Brain pericyte (primary cell): ENCODE results near the gene ANO9.
"Not testable (repeated sequence)": the region's sequence is repeated elsewhere in the genome, so short reads cannot be mapped to it uniquely, and the experiment has no call there.

ENCODE experiments used
- DNase-seq: peaks from one replicate; pipeline ENCODE4 v3.0.0-alpha.2; 2012; ENCODE audit warnings: low read depth, low spot score

ANO9 gene

DNA sequence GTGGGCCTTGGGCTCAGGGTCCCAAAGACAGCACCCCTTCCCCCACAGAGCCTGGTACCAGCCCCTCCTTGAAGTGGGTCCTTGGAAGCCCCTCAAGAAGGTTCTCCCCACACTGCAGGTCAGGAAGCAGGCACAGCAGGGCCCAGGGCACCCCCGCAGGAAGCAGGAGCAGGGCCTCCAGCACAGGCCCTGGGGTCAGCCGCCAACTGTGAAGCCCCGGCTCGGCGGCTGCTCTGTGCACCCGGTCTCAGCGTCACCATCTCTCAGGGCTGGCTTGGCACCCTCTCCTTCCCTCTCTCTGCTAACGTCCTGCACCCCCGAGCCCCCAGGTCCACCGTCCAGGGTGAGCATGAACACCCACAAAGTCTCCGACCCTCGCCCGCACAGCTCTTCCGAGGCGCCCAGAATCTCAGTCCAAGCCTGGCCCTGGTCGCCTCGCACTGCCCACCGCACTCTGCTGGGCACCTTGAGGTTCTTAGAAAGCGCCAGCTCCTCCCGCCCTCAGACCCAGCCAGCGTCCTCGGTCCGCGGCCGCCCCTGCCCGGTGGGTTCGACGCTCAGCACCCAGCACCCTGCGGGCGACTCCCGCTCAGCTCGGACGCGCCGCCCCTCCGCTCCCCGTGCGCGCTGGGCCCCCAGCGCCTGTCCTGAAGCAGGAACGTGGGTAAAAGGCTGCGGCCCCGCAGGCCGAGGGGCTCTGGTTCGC lies 25.6 kb downstream of the ANO9 start:
- DNase-seq: no peak

DNA sequence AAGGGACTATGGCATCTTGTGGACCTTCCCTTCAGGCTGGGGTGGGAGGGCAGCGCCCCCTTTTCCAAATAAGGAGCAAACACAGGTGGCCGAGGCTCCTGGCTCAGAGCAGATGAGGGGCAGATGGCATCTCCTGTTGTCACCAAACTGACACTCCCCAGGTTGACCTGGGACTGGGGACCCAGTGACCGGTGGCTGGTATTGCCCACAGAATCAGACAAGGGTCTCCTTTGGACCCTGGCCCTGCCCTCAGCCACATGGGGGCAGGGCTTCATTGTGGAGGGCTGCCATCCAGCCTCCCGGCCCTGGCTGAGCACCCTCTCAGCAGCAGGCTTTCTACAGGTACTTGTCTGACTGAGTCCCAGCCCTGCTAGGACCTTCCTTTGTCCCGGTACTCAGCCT lies 26.2 kb downstream of the ANO9 start:
- DNase-seq: no peak

DNA sequence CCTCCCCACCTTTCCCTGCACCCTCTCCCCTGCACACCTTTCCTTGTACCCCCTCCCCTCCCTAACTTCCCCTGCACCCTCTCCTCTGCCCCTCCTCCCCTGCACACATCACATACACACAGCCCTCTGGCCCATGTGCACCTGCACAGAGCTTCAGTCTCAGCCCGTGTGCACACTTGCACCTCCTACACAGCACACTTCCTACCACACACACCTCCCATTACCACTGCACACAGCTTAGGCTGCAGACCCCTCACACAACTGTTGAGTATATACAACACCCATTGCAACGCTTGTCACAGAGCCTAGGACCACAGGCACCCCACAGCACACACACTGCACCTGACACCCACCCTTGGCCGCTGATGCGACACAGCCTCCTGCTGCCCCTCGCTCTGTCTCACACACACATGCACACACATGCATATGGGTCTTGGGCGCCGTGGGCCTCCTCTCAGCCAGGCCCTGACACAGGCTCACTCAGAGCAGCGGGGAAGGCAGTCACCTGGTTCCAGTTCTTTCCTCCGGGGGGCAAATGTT lies 27.4 kb downstream of the ANO9 start:
- no peak for DNase-seq

DNA sequence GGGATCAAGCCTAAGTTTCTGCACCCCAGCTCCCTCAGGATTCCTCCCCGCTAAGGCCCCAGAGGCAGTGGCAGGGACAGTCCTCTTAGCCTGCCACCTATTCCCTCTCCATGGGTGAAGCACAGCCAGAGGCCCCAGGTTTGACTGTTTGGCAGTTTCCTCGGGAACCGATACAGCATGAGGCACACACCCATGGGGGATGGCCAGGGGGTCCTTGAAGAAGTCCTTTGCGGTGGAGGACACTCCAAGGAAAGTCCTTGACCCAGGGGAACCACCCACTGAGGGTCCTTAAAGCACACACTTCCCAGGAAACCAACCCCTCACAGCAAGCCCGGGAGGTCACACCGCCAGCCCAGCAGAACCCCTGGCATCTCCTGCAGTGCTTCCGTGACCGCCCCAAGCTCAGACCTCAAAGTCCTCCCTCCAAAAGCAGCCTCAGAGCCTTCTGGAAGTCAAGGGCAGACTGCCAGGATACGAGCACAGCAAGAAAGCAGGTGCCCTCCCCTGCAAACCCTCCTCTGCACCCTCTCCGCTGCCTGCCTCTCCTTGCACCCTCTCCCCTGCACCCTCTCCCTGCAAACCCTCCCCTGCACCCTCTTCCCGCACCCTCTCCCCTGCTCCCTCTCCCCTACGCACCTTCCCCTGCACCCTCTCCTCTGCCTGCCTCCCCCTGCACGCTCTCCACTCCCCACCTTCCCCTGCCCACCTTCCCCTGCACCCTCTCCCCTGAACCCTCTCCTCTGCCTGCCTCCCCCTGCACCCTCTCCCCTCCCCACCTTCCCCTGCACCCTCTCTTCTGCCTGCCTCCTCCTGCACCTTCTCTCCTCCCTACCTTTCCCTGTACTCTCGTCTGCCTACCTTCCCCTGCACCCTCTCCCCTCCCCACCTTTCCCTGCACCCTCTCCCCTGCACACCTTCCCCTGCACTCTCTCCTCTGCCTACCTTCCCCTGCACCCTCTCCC lies 28.4 kb downstream of the ANO9 start:
- DNase-seq: no peak

DNA sequence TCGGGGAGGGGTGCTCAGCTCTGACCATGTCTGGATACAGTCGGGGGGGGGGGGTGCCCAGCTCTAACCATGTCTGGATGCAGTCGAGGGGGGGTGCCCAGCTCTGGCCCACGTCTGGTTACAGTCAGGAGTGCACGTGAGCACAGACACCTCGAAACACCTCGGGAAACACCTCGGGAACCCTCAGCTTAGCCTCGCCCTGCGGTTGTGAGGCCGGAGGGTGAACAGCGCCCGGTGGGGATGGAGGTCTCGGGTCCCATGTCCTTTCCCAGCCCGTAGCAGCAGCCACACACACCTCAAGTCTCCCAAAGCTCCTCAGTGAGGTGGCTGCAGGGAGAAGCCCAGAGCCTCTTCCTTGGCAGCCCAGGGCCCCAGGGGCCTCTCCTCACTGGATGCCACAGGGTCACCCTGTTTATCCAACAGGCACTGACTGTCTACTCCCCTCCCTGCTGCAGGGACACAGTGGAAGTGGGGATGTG lies 29.1 kb downstream of the ANO9 start:
- no peak for DNase-seq

DNA sequence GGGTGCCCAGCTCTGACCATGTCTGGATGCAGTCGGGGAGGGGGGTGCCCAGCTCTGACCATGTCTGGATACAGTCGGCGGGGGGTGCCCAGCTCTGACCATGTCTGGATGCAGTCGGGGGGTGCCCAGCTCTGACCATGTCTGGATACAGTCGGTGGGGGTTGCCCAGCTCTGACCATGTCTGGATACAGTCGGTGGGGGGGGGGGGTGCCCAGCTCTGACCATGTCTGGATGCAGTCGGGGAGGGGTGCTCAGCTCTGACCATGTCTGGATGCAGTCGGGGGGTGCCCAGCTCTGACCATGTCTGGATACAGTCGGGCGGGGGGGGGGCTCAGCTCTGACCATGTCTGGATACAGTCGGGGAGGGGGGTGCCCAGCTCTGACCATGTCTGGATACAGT lies 30.3 kb downstream of the ANO9 start:
- not testable (repeated sequence) for DNase-seq

DNA sequence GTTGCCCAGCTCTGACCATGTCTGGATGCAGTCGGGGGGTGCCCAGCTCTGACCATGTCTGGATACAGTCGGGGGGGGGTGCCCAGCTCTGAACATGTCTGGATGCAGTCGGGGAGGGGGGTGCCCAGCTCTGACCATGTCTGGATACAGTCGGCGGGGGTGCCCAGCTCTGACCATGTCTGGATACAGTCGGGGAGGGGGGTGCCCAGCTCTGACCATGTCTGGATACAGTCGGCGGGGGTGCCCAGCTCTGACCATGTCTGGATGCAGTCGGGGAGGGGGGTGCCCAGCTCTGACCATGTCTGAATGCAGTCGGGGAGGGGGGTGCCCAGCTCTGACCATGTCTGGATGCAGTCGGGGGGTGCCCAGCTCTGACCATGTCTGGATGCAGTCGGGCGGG lies 31.1 kb downstream of the ANO9 start:
- DNase-seq: not testable (repeated sequence)

DNA sequence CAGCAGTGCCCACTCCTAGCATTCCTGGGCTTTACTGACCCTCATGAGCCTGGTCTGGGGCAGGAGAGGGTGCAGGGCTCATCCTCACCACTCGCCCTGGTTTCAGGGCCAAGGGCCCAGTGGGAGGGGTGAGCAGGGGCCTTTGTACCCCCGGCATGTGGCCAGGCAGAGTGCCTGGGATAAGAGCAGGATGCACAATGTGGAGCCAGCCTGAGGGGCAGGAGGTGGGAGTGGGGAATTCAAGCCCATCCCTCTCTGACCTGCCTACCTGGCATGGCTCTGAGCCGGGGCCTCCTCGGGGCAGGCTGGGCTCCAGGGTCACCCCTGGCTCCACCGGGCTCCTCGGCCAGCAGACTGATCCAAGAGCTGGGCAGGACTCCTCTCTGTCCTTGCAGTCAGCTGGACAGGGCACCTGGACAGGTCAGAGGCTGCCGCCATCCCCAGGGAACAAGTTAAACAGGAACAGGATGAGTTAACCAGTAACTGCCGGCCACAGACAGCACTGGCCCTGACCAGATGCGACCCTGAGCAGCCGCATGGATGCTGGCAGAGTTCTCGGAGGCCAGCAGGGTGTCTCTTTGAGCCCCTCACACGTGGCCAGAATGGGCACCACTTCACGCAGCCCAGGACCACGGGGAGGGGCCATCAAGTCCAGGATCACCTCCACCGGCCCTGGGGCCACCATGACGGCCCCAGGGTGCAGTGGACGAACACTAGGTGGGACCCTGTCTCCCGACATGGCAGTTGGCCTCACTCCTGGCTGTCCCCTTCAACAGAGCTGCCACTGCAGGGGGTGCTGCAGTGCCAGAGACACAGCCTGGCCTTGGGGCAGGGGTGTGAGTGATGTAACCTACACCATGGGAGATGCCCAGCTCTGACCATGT lies 32.0 kb downstream of the ANO9 start:
- DNase-seq: no peak

DNA sequence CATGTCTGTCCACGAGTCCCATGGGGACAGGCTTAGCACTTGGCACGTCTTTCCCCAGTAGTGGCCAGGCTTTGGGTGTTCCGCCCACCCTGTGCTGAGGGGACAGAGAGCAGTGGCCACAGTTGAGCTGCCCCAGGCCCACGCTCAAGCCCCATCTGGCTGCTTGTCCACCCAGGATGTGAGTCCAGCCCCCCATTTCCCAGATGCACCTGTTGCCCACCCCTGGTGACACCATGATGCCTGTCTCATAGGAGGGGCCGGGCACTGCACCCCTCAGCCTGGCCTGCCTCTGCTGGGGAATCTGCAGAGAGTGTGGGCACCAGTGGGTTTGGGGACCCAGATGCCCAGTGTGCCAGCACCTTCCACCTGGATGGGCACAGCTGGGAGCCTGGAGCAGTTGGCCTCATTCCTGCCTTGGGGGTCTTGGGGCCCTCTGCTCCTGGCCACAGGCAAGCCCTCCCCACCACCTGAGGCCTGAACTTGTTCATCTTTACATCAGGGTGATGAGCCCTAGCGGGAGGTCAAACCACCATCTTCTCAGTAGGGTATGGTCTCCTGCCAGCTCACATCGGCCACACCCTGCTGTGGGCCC lies 32.7 kb downstream of the ANO9 start:
- DNase-seq: no peak

DNA sequence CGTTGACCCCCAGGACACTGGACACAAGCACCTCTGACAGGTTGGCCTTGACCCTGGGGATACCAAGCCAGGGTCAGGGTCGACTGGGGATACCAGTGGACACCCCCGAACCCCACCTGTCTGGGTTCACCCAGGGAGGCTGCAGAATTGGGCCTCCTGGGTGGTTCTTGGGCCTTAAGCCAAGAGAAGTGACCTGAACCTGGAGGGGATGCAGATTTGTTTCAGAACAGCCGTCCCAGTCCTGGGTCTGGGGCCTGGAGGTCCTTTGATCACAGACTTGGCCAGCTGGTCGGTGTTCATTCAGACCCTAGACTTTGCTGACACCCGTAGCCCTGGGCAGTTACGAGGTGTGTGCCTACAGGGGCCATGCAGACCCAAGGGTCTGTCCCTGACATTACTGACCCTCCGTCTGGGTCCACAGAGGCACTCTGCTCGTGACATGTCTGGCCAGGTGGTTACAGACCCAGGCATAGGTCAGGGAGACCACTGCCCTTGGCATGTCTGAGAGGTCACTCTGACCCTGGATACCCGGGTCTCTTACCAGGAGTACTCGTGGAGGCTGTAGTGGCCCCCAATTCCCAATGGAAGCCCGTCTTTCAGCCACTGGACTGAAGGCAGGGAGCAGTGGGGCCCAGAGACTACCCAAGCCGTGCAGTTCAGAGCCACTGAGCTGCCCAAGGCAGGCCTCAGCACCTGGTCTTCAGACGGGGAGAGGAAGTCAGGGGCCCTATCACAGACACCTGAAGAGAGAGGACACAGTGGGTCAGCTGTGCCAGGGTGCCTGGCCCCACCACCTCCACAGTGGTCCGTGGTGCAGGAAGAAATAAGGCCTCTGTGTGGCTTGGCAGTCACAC lies 33.4 kb downstream of the ANO9 start:
- no peak for DNase-seq

DNA sequence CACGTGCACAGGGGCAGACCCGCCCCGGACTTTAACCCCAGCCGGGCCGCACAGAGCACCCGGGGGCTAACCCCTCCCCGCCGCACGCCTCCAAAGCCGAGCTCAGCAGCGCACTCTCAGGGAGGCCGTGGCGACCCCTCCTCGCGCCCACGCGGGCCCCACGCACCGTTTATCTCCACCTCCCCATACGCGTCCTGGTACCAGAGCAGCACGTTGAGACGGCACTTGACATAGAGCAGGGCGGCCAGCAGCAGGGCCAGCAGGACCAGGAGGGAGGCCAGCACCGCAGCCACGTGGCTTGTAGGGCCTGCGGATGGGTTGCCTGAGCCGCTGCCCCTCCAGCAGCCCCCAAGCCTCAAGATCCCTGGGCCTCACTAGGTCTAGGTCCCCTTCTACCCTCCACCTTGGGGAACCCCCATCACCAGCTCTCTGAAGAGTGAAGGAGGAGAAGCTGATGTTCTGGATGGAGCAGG lies 34.1 kb downstream of the ANO9 start:
- no peak for DNase-seq

DNA sequence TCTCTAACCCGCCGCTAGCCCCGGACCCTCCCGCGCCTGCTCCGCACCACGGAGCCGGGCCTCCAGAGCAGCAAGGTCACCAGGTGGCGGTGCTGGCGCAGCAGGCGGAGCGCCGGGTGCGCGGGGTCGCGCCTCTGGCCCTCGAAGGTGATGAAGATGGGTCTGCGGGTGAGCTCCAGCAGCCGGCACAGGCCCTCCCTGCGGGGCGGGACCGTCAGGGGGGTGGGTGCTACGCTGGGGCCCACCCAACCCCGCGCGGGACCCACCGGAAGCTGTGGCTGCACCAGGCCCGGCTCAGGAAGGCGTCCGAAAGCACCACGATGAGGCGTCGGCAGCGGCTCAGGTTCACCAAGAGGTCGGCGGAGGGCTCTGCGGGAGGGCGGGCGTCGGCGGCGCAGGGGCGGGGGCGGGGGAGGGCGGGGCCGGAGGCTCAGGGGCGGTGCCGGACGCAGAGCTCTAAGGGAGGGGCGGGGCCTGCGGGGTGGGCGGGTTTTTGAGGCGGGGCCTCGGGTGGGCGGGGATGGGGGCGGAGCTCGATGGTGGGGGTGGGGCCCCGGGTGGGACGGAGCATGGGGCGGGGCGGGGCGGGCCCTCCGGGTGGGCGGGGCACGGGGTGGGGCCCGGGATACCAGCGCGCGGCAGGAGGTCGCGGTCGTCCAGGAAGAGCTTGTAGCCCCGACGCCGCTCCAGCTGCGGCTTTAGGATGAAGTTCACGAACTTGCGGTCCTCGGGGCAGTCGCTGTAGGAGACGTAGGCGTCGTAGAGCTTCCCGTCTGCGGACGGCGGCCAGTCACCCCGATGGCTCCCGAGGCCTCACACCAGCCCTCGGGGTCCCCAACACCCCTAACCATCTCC lies 34.8 kb downstream of the ANO9 start:
- DNase-seq: no peak

DNA sequence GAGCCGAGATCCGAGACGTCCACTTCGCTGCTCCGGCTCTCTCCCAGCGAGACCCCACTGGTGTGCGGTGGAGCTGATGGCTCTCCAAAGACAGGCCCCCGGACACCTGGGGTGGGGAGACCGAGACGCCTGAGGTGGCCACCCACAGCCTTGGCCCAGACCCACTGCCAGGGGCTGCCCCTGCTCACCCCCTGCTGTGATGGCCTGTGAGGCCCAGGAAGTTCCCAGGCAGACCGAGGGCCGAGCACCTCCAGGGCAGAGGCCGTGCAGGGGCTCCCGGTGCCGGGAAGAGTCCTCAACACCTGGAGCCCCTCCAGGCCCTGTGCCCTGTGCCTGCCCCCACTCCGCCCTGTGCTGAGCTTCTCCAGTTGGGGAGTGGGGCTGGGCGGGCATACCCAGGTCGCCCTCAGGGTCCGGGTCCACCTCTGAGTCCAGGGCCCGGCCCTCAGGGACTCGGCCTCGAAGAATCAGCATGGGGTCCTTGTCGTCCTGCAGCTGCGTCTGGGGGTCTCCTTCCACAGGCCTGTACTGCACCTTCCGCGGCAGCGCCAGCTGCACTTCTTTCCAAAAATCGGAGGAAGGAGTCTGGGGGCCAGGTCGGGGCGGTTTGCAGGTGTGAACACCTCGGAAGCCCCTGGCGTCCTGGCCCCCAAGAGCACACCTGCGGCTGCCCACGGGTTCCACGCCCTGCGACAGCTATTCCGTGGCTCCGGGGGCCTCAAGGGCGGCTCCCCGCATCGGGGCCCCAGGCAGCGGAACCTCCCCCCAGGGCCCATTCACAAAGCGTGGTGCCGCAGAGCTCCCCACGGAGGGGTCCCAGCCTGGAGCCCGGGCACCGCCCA lies 35.6 kb downstream of the ANO9 start:
- DNase-seq: no peak

DNA sequence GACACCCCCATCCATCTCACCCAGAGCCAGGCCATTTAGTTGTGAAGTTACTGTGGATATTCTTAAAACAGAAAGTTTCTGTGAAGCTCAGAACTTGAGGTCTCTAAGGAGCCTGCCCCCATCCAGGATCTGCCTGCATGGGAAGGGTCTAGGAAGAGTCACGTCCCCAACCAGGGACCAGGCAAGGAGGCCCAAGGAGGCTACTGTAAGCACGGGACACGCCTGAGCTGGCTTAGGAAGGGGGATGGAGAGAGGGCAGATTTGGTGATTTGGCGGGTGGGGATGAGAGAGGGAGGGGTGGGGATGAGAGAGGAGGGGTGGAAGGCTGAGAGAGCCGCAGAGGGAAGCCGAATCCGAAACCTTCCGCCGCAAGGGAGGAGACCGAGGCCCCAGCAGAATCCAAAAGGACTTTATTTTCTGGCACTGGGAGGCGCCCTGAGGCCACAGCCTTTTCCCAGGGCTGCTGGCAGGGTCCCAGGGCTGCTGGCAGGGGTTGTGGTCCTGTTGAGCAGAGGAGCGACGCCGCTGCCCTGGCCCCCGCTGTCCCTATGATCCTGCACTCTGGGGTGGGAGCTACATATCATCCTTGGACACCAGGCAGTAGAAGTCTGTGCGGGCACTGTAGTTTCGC lies 36.4 kb downstream of the ANO9 start:
- no peak for DNase-seq

DNA sequence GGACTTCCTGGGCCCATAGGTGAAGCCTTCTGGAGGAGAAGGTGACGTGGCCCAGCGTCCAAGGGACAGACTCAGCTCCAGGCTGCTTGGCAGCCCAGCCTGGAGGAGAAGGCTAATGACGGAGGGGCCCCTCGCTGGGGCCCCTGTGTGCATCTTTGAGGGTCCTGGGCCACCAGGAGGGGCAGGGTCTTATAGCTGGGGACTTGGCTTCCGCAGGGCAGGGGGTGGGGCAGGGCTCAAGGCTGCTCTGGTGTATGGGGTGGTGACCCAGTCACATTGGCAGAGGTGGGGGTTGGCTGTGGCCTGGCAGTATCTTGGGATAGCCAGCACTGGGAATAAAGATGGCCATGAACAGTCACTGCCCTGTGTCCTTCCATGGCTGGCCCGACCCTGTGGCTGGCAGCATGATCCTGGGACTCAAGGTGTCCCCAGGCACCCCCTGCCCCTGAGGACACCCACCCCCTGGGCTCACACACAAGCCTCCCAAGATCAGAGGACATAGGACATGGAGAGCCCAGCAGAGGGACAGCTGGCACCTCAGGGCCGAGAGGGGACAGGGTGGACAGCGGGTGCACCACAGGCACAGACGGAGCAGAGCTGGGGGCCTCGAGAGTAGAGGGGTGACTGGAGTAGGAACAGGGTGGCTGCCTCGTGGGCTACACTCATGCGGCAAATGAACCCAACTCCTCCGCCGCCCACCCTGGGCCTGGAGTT lies 37.1 kb downstream of the ANO9 start:
- DNase-seq: no peak

DNA sequence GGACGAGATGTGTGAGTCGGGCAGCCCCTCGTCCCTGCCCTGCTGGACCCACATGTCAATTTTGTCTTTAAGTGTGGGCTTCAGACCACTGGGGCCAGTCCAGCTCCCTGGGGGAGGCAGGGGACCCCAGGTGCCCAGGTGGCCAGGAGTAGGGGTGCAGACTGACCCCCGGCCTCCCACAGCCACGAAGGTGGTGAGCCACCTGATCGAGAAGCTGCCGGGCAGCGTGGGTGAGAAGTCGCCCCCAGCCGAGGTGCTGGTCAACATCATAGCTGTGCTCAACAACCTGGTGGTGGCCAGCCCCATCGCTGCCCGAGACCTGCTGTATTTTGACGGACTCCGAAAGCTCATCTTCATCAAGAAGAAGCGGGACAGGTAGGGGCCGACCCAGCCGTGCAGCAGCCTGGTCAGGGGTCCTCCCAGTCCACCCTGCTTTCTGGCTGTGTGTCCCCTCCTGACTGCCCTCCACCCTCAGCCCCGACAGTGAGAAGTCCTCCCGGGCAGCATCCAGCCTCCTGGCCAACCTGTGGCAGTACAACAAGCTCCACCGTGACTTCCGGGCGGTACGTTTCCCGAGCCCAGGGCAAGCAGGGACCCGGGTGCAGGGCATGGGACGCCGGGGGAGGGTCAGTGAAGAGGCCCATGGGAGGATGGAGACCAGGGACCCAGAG lies 37.9 kb downstream of the ANO9 start:
- no peak for DNase-seq
